Endothelial cell of umbilical vein (primary cell): Measurements from ENCODE around the gene GET4. TPM values are rescaled to one million over a fixed set of nuclear protein-coding genes. Genes with fewer than 3 reads are reported as not detected.

Source experiments
- BruUV-seq: library from RNA; stranded (reverse); fragments of 400-500 nt; replicated peaks from 2 replicates; lab custom pipeline; 2021; lab: Mats Ljungman, UMichigan
- CTCF ChIA-PET: fragments of 300-600, 350-600 bp; sonication (Branson Sonifier 250); formaldehyde crosslinking; loops from one replicate; lab custom pipeline; 2021; ENCODE audit warnings: antibody characterized with exemption, inconsistent platforms; lab: Charles Lee
- POLR2A ChIA-PET: fragments of 300-600, 350-600 bp; sonication (Branson Sonifier 250); formaldehyde crosslinking; loops from one replicate; lab custom pipeline; 2021; ENCODE audit warnings: antibody characterized with exemption, inconsistent platforms; lab: Charles Lee
- DNase-seq: peaks from one replicate; pipeline ENCODE4 v3.0.0-alpha.2; 2011; ENCODE audit warnings: low read depth, low spot score
- FAIRE-seq: peaks from 2 replicates; lab custom pipeline; 2011; peaks lifted over from hg19 to GRCh38; lab: Jason Lieb, UNC
- H2AFZ ChIP-seq: 2 replicates; pipeline ENCODE4 v1.6.0; 2012; ENCODE audit warnings: low read depth, low read length, control low read depth, inconsistent platforms
- H3K27ac ChIP-seq: 2 replicates; pipeline ENCODE4 v1.5.1; 2011; ENCODE audit warnings: low read depth, mild to moderate bottlenecking, control low read depth, low read length, moderate library complexity; ENCODE audit not compliant: insufficient read depth
- H3K27me3 ChIP-seq, 2 experiments: 2 replicates each; pipeline versions ENCODE4 v1.6.0 to v1.6.1; 2011; ENCODE audit warnings: low read length in 2 of 2, mixed read lengths in 1 of 2; ENCODE audit not compliant: control insufficient read depth in 2 of 2, insufficient read depth in 2 of 2
- H3K36me3 ChIP-seq, 2 experiments: 2 replicates in 1 of 2; 3 replicates in 1 of 2; pipeline ENCODE4 v1.5.1; 2011; ENCODE audit warnings: low read length in 2 of 2, mild to moderate bottlenecking in 1 of 2, moderate library complexity in 1 of 2; ENCODE audit not compliant: control insufficient read depth in 2 of 2, insufficient read depth in 2 of 2; ENCODE audit errors: extremely low read depth in 1 of 2
- H3K4me1 ChIP-seq: 3 replicates; pipeline ENCODE4 v1.5.1; 2011; ENCODE audit warnings: mild to moderate bottlenecking, low read length; ENCODE audit not compliant: control insufficient read depth, insufficient read depth; ENCODE audit errors: extremely low read depth
- H3K4me2 ChIP-seq: 2 replicates; pipeline ENCODE4 v1.6.1; 2011; ENCODE audit warnings: low read length, control low read depth, mixed read lengths; ENCODE audit not compliant: insufficient read depth
- H3K4me3 ChIP-seq, 3 experiments: fragments of 200-600 bp in 1 of 3; sonication (generic), shearing (Covaris generic) in 1 of 3; replicated peaks in 1 of 3; 2 replicates each; pipeline ENCODE4 v1.5.1; 2011 to 2016; ENCODE audit warnings: control low read depth in 3 of 3, low read length in 3 of 3, mild to moderate bottlenecking in 2 of 3, inconsistent platforms in 1 of 3, low read depth in 1 of 3, moderate library complexity in 1 of 3; ENCODE audit not compliant: insufficient read depth in 1 of 3
- H3K79me2 ChIP-seq: 2 replicates; pipeline ENCODE4 v1.6.0; 2012; ENCODE audit warnings: low read length, inconsistent platforms; ENCODE audit not compliant: control insufficient read depth, insufficient read depth
- H3K9ac ChIP-seq: replicated peaks from 2 replicates; pipeline ENCODE3; 2011; ENCODE audit warnings: low read length, control low read depth; ENCODE audit not compliant: insufficient read depth; ENCODE audit errors: extremely low read depth
- H3K9me1 ChIP-seq: replicated peaks from 3 replicates; pipeline ENCODE4 v1.6.0; 2011; ENCODE audit warnings: mild to moderate bottlenecking, low read length; ENCODE audit not compliant: control insufficient read depth, insufficient read depth; ENCODE audit errors: extremely low read depth
- H3K9me3 ChIP-seq: replicated peaks from 2 replicates; pipeline ENCODE4 v1.5.1; 2012; ENCODE audit warnings: low read length, inconsistent platforms; ENCODE audit not compliant: control insufficient read depth, insufficient read depth
- H4K20me1 ChIP-seq: replicated peaks from 2 replicates; pipeline ENCODE3; 2011; ENCODE audit warnings: mild to moderate bottlenecking, low read length; ENCODE audit not compliant: control insufficient read depth, insufficient read depth; ENCODE audit errors: extremely low read depth
- EZH2 ChIP-seq: IDR thresholded peaks from 2 replicates; pipeline ENCODE4 v1.6.1; 2012; ENCODE audit warnings: borderline replicate concordance, low read depth, mild to moderate bottlenecking, moderate library complexity, low read length, inconsistent platforms; ENCODE audit not compliant: severe bottlenecking
- GATA2 ChIP-seq: IDR thresholded peaks from 2 replicates; pipeline ENCODE4 v1.7.0; 2011; ENCODE audit warnings: low read depth, mild to moderate bottlenecking, moderate library complexity, mixed read lengths, low read length; ENCODE audit not compliant: insufficient read length, insufficient read depth
- JUN ChIP-seq: IDR thresholded peaks from 2 replicates; pipeline ENCODE4 v1.6.1; 2011; ENCODE audit warnings: borderline replicate concordance, low read depth; ENCODE audit not compliant: insufficient read length, insufficient read depth
- MYC ChIP-seq: IDR thresholded peaks from one replicate; pipeline ENCODE4 v1.6.1; 2011; ENCODE audit warnings: mild to moderate bottlenecking, low read depth, low read length
- dilution Hi-C: fragments of 300-500 bp; cut with MboI; formaldehyde crosslinking; loops from one replicate; pipeline ENCODE4 v1.15.0; 2019; ENCODE audit warnings: low sequenced_read_pairs; ENCODE audit not compliant: extremely low pct_ligation_motif_present
- intact Hi-C: fragments of 100-400 bp; cut with micrococcal nuclease; formaldehyde crosslinking; loops from one replicate; pipeline ENCODE4 v1.10.0; 2022
- polyA plus RNA-seq, 4 experiments: library from polyadenylated mRNA; depleted of rRNA in 3 of 4; stranded (reverse) in 3 of 4; unstranded in 1 of 4; fragments of >200 nt; gene quantifications; 2 replicates each; pipeline versions ENCODE4 v1.2.1 to v1.2.3, GENCODE V29; 2011 to 2012; ENCODE audit warnings: missing spikeins in 1 of 4
- total RNA-seq: library from RNA; stranded (reverse); gene quantifications from 2 replicates; pipeline ENCODE4 v1.2.3, GENCODE V29; 2021
- TF ChIP-seq, protein P1 (sequence below), 2 donors: IDR thresholded peaks; 1 replicate in 1 of 2; 2 replicates in 1 of 2; pipeline ENCODE4 v1.5.1; 2011; ENCODE audit warnings: low read length in 2 of 2, mild to moderate bottlenecking in 2 of 2, moderate library complexity in 2 of 2, control low read depth in 1 of 2, inconsistent platforms in 1 of 2, low read depth in 1 of 2; ENCODE audit not compliant: insufficient read depth in 1 of 2; ENCODE audit errors: extremely low read depth in 1 of 2

GET4 gene
- total and polyA plus RNA-seq, 2 donors (not counting 3 experiments of a cell fraction or from before 2014, with no cell fraction given) = 48.4 to 58.1 TPM

DNA sequence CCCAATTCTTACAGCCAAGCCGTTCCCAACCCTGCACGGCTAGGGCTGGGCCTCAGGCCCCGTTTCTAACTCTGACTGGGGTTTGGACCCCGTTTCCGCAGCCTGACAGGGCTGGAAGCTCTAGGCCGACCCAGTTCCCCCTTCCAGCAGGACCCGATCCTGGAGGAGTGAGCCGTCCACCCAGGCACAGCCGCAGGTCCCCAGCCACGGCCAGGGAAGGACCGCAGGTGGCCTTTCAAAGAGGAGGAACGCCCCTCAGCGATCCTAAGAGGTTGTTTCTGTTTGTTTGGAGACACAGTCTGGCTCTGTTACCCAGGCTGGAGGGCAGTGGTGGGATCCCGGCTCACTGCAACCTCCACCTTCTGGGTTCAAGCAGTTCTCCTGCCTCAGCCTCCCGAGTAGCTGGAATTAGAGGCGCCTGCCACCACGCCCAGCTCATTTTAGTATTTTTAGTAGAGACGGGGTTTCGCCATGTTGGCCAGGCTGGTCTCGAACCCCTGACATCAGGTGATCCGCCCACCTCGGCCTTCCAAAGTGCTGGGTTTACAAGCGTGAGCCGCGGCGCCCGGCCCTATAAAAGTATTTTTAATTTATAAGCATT lies 778 bp upstream of the GET4 start:
- Histone ChIP-seq H3K4me3 (peak overlapping the region in 1 of 3 experiments; percentile 19), H4K20me1 (no peaks in the 10 kb centered on the region), H3K4me2 (no peak overlapping the region), H3K27ac (peak overlapping the region; percentile 45), H2AFZ (no peak overlapping the region), H3K9me3 (no peaks in the 10 kb centered on the region), H3K9ac (no peak overlapping the region), H3K9me1 (no peaks in the 10 kb centered on the region), H3K36me3 (peaks cover 0 to 9% of the 10 kb centered on the region in 2 experiments), H3K4me1 (peaks cover 12% of the 10 kb centered on the region), H3K27me3 (no peaks in the 10 kb centered on the region), H3K79me2 (peaks cover 35% of the 10 kb centered on the region)
- POLR2A ChIA-PET = no interaction called here
- no peak for FAIRE-seq
- no peak for TF ChIP-seq EZH2
- TF ChIP-seq JUN = no peak
- no peak for TF ChIP-seq MYC
- no peak for TF ChIP-seq GATA2
- TF ChIP-seq, protein P1, sequence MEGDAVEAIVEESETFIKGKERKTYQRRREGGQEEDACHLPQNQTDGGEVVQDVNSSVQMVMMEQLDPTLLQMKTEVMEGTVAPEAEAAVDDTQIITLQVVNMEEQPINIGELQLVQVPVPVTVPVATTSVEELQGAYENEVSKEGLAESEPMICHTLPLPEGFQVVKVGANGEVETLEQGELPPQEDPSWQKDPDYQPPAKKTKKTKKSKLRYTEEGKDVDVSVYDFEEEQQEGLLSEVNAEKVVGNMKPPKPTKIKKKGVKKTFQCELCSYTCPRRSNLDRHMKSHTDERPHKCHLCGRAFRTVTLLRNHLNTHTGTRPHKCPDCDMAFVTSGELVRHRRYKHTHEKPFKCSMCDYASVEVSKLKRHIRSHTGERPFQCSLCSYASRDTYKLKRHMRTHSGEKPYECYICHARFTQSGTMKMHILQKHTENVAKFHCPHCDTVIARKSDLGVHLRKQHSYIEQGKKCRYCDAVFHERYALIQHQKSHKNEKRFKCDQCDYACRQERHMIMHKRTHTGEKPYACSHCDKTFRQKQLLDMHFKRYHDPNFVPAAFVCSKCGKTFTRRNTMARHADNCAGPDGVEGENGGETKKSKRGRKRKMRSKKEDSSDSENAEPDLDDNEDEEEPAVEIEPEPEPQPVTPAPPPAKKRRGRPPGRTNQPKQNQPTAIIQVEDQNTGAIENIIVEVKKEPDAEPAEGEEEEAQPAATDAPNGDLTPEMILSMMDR (IDR thresholded peaks at IDR 0.05; ENCODE audit: extremely low read depth in 1 of 2, insufficient read depth in 1 of 2, low read depth in 1 of 2, low read length in 2 of 2) = no peak
- dilution Hi-C loops = no loop called here
- intact Hi-C loops = loop anchor here (1.0 to 5.0 kb wide), 3 partner anchors 26 to 273 kb away; no protein-coding TSS in a partner anchor
- BruUV-seq = TSS peak; percentile 81
- no peak for DNase-seq
- CTCF ChIA-PET = interaction anchor here (0.6 kb wide), 1 partner anchor 367 kb away, joined by 4 read pairs; no protein-coding TSS in a partner anchor
